Stimulated activated naive CD8-positive, alpha-beta T cell treated with anti-CD3 and anti-CD28 coated beads, Interleukin-15, Interleukin-2, amounts not matched to agents 100 ng/mL and 50 ng/mL, for 24 hours (primary cell): ENCODE measurements around the gene ARID5B.
A peak's percentile ranks its signal among the peaks of the same experiment; 100 is the strongest.

Experiments used
- H3K27ac Mint-ChIP-seq: one replicate; pipeline ENCODE4 v1.8.0; 2021; ENCODE audit warnings: mild to moderate bottlenecking, mixed read lengths
- H3K27me3 Mint-ChIP-seq: one replicate; pipeline ENCODE4 v1.8.0; 2021; ENCODE audit warnings: mixed read lengths
- H3K36me3 Mint-ChIP-seq: one replicate; pipeline ENCODE4 v1.8.0; 2021; ENCODE audit warnings: low read depth, mixed read lengths
- H3K4me1 Mint-ChIP-seq: one replicate; pipeline ENCODE4 v1.8.0; 2021; ENCODE audit warnings: low read depth, mixed read lengths
- H3K4me3 Mint-ChIP-seq: one replicate; pipeline ENCODE4 v1.8.0; 2021; ENCODE audit warnings: mild to moderate bottlenecking, mixed read lengths
- H3K9me3 Mint-ChIP-seq: one replicate; pipeline ENCODE4 v1.8.0; 2021; ENCODE audit warnings: mixed read lengths

ARID5B gene

DNA sequence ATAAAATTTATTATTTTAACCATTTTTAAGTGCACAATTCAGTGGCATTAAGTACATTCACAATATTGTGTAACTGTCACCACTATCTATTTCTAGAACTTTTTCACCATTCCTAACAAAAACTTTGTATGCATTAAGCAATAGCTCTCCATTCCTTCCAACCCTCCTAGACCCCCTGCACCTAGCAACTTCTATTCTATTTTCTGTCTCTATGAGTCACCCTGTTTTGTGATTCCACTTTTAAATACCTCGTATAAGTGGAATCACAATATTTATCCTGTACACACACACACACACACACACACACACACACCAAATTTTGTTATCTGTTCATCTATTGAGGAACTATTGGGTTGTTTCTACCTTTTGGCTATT, 89.2 kb downstream of the ARID5B start:
- H3K4me3 Mint-ChIP-seq, result no peak overlapping the region
- H3K9me3 Mint-ChIP-seq, result no peaks in the 10 kb centered on the region

DNA sequence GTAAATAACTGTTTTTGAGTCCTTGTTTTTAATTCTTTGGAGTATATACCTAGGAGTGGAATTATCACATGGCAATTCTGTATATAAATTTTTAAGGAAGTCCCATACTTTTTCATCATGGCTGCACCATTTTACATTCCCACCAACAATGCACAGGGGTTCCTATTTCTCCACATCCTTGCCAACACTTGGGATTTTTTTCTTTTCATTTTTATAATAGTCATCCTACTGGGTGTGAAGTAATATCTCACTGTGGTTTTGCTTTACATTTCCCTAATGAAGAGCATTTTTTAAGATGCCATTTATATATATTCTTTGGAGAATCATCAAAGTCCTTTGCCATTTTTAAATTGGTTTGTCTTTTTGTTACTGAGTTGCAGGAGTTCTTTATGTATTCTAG, 89.7 kb downstream of the ARID5B start:
- Mint-ChIP-seq H3K4me1 (peaks cover 96% of the 10 kb centered on the region), H3K27ac (peak overlapping the region; percentile 93), H3K9me3 (no peaks in the 10 kb centered on the region), H3K27me3 (no peaks in the 10 kb centered on the region), H3K4me3 (no peak overlapping the region), H3K36me3 (peaks cover 61% of the 10 kb centered on the region)

More for the DNA sequence above, 89.2 kb downstream of the ARID5B start:
- H3K27me3 Mint-ChIP-seq, result no peaks in the 10 kb centered on the region
- H3K4me1 Mint-ChIP-seq, result peaks cover 97% of the 10 kb centered on the region
- peak overlapping the region; percentile 68 for H3K27ac Mint-ChIP-seq
- peaks cover 63% of the 10 kb centered on the region for H3K36me3 Mint-ChIP-seq

DNA sequence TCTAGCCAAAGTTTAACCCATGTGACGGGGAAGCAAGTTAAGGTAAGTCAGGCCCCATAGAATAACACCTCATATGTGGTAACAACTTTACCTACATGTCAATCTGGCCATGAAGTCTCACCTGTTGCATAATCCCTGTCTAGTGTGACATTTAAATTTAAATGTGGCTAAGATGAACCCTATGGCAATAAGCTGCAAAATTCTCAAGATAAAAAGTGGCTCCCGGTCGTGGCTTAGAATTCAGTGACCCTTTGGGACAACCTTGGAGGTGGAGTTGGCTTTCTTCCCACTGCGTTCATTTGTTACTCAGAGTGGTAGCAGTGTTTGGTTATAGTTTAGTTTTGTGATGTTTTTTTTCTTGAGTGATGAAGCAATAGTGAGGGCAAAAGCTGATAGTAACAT, 90.6 kb downstream of the ARID5B start:
- Mint-ChIP-seq H3K36me3 (peaks cover 55% of the 10 kb centered on the region), H3K4me1 (peaks cover 90% of the 10 kb centered on the region), H3K9me3 (no peaks in the 10 kb centered on the region), H3K4me3 (peak overlapping the region; percentile 76), H3K27me3 (no peaks in the 10 kb centered on the region), H3K27ac (peak overlapping the region; percentile 93)

DNA sequence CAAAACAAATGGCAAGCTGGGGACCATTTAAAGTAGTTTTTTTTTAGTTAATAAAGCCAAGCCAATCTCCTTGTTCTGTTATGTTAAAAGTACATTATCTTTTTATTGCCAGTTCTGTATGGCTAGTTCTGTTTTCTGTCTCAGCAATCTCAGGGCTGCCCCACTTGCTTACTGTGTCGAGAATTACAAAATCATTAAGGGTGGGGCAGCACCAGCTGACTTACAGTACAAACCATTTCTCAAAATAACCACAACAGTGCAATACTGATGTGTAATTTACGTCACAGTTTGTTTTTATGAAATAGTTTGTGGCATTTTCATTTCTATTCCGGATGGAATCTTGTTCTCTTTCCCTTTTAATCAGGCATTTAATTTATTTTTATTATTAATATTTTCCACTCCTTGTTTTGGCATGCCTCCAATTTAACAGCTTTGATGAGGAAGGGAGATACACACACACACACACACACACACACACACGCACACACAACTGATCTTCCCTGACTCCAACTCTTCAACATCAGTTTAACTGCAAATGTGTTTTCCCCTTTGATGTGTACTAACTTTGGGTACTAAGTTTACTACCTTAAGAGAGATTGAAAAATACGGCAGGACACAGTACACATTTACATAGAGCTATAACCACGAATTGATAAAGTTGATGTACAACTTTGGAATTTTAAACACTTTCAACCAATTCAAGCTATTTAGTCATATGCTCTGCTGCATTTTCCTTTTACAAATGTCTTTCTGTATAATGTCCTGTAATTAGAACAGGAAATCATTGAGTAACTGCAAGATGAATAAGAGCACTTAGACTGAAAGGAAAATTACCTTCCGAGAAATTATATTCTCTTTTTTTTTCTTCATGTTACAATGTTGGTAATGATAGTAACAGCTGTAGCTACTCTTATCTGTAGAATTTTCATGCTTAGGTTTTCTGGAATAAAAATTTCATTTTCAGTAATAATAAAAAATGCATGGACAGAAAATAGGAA, 91.5 kb downstream of the ARID5B start:
- Mint-ChIP-seq H3K36me3 (peaks cover 60% of the 10 kb centered on the region), H3K9me3 (no peaks in the 10 kb centered on the region), H3K4me3 (peak overlapping the region; percentile 76), H3K27me3 (no peaks in the 10 kb centered on the region), H3K4me1 (peaks cover 83% of the 10 kb centered on the region), H3K27ac (peak overlapping the region; percentile 93)

DNA sequence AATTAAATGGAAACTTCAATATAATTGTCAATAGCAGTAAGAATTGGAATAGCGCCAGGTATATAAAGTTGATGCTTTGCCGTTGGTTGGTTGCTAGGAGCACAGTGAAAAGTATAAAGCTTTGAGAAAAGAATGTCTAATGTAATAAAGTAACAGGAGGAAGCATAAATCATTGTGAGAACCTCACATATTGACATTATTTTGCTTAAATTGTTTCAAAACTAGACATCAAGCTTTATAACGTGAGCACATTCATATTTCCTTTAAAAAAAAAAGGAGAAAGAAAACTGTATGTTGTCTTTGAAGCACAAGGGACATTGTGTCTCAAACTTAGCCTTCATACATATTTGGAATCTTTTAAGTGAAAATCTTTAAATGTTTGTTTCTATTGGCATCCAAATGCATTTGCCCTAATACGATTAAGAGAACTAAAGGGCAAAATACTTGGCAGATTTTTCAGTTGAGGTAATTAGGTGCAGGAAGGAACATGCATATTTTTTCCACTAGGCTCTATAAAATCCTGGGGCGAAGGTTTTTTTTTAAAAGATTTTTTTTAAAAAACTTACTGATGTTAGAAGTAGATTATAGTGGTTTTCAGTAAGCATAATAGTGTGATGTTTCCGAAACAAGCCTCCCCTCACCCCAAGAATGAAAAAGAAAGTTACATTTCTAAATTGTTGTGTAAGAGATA, 92.4 kb downstream of the ARID5B start:
- Mint-ChIP-seq H3K27me3 (no peaks in the 10 kb centered on the region), H3K27ac (peak overlapping the region; percentile 93), H3K4me3 (peak overlapping the region; percentile 76), H3K4me1 (peaks cover 80% of the 10 kb centered on the region), H3K9me3 (peaks cover 3% of the 10 kb centered on the region), H3K36me3 (peaks cover 69% of the 10 kb centered on the region)

DNA sequence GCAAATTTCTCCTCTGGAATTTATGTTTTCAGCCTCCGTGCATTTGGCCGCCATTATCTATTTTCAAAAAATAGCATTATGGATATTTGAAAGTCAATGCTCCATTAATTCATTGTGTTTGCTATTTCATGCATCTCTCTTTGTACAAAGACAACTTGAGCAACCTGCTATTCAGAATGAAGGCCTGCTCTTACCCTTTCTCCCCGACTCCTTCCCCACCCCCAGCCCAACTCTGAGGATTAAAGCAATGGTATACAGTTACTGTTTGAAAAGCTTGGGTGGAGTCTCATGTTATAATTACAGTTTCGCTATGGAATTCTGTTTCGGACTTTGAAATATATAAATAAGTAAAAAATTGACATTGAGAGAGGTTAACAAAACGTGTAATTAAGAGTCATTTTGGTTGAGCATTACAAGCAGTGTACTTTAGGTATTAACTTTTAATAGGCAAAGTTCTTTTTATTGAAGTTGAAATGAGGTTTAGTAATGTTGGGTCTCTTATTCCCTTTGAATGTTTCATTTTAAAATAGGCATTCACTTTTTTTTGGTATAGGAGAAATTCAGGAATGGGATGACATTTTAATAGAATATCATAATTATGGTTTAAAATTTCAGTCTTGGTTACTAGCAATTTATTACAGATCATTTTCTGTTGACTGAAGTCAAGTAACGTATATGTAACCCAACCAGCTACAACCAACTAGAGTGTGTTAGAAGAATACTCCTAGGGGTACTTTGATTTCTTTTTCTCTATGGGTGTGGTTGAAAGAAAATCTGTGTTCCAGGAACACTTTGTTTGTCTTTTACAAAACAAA, 93.1 kb downstream of the ARID5B start:
- no peaks in the 10 kb centered on the region for H3K27me3 Mint-ChIP-seq
- H3K4me3 Mint-ChIP-seq, result peak overlapping the region; percentile 18
- H3K9me3 Mint-ChIP-seq, result peaks cover 4% of the 10 kb centered on the region
- H3K36me3 Mint-ChIP-seq, result peaks cover 76% of the 10 kb centered on the region
- peak overlapping the region; percentile 93 for H3K27ac Mint-ChIP-seq
- peaks cover 80% of the 10 kb centered on the region for H3K4me1 Mint-ChIP-seq

DNA sequence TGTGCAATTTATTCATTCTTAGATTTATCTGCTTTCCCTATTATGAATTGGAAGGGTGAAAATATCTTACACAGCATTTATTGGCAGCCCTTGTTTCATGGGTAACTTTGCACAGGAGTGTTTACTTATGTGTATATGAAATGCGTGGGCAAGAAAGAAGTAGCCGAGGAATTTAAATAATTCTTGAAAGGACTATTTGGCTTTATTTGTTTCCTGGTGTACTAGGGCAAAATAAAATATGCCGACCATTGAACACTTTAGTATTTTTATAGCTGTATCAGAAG, 93.7 kb downstream of the ARID5B start:
- H3K27me3 Mint-ChIP-seq, result no peaks in the 10 kb centered on the region
- peak overlapping the region; percentile 38 for H3K27ac Mint-ChIP-seq
- peaks cover 4% of the 10 kb centered on the region for H3K9me3 Mint-ChIP-seq
- H3K4me1 Mint-ChIP-seq, result peaks cover 80% of the 10 kb centered on the region
- H3K36me3 Mint-ChIP-seq, result peaks cover 76% of the 10 kb centered on the region
- H3K4me3 Mint-ChIP-seq, result no peak overlapping the region

DNA sequence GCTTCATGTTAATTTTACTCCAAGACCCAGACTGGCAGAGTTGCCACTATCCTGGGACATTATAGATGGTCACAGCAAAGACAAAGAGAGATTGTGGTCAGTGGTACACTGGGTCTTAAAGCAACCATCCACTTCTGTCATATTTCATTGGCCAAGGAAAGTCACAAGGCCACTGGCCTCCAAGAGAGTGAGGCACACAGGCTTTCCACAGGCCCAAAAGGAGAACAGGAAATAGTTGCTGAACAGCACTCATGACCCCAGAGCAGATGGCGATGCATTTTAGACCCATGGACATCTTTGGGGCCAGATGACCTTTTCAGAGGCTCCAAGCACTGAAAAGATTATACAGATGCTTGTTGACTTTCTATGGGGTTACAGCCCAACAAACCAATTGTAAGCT, 97.4 kb downstream of the ARID5B start:
- Mint-ChIP-seq H3K27me3 (no peaks in the 10 kb centered on the region), H3K4me3 (no peak overlapping the region), H3K9me3 (peaks cover 4% of the 10 kb centered on the region), H3K36me3 (peaks cover 72% of the 10 kb centered on the region), H3K27ac (peak overlapping the region; percentile 79), H3K4me1 (peaks cover 78% of the 10 kb centered on the region)

DNA sequence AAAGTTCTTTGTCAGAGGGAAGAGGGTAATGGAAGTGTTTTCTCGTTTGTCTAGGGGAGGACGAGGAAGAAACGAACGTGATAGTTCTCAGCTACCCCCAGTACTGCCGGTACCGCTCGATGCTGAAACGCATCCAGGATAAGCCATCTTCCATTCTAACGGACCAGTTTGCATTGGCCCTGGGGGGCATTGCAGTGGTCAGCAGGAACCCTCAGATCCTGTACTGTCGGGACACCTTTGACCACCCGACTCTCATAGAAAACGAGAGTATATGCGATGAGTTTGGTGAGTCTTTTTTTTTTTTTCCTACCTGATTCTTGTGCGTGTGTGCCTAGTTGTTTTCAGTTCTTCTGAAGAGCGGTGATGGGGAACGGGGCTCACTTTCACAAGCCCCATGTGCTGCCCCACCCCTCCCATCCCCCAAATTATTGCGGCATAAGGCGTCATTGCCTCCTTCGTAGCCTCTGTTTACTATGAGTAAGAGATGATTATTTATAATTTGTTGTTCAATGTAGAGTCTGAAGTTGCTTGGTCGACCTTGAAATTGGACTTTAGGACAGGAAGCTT, 98.6 kb downstream of the ARID5B start:
- peaks cover 4% of the 10 kb centered on the region for H3K9me3 Mint-ChIP-seq
- peaks cover 81% of the 10 kb centered on the region for H3K36me3 Mint-ChIP-seq
- H3K4me1 Mint-ChIP-seq, result peaks cover 79% of the 10 kb centered on the region
- no peak overlapping the region for H3K4me3 Mint-ChIP-seq
- H3K27me3 Mint-ChIP-seq, result no peaks in the 10 kb centered on the region
- peak overlapping the region; percentile 79 for H3K27ac Mint-ChIP-seq

DNA sequence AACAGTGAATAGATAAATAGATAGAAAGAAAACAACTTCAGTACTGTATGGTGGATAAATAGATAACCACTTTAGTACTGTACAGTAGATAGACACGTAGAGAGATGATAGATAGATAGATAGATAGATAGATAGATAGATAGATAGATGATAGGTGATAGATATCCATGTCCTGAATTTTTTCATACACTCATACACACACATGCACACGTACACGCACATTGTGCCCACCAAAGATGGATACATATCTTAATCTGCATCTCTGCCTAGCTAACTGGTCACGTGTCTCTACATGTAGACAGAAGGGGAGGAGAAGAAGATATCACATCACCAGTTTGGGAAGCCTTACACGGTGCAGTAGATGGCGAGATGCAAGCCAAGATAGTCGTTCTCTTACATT, 99.2 kb downstream of the ARID5B start:
- H3K4me3 Mint-ChIP-seq, result no peak overlapping the region
- peaks cover 79% of the 10 kb centered on the region for H3K4me1 Mint-ChIP-seq
- peaks cover 4% of the 10 kb centered on the region for H3K9me3 Mint-ChIP-seq
- H3K27ac Mint-ChIP-seq, result peak overlapping the region; percentile 79
- no peaks in the 10 kb centered on the region for H3K27me3 Mint-ChIP-seq
- peaks cover 81% of the 10 kb centered on the region for H3K36me3 Mint-ChIP-seq

DNA sequence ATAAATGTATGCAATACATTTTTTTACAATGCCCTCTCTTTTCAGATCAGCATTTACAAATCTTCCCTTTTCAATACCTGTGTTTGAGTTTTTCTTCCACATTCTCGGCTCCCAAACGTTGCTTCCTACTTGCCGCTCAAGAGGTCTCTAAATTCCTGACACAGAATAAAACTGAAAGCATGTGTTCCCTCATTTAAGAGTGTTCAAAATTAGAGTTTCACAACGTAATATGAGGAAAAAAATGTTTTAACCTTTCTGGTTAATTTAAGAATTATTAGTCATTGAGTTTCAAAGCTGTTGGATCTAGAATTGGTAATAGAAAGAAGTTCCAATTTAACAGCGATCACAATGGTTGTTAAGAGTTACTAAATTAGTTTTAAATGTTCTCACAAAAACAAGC, 100.4 kb downstream of the ARID5B start:
- Mint-ChIP-seq H3K4me1 (peaks cover 84% of the 10 kb centered on the region), H3K27ac (peak overlapping the region; percentile 79), H3K9me3 (peaks cover 4% of the 10 kb centered on the region), H3K36me3 (peaks cover 89% of the 10 kb centered on the region), H3K4me3 (peak overlapping the region; percentile 42), H3K27me3 (no peaks in the 10 kb centered on the region)

DNA sequence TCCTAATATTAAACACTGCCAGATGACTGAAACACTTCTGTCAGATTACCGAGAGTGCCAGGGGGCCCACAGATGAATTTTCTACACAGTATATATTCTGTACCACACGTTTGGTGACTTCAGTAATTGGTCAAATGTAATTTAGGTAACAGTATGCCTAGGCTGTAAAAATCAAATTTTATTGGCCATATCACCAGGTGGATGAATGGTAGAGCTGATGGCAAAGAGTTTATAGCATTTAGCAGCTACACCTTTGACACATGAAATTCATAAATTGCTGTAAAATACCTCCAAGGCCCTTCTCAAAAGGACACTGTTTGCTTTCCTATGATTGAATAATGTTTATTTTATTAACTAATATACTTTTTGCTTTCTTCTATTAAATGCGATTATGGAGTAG, 101.3 kb downstream of the ARID5B start:
- Mint-ChIP-seq H3K4me3 (no peak overlapping the region), H3K36me3 (peaks cover 90% of the 10 kb centered on the region), H3K27me3 (no peaks in the 10 kb centered on the region), H3K27ac (peak overlapping the region; percentile 73), H3K4me1 (peaks cover 89% of the 10 kb centered on the region), H3K9me3 (peaks cover 4% of the 10 kb centered on the region)

DNA sequence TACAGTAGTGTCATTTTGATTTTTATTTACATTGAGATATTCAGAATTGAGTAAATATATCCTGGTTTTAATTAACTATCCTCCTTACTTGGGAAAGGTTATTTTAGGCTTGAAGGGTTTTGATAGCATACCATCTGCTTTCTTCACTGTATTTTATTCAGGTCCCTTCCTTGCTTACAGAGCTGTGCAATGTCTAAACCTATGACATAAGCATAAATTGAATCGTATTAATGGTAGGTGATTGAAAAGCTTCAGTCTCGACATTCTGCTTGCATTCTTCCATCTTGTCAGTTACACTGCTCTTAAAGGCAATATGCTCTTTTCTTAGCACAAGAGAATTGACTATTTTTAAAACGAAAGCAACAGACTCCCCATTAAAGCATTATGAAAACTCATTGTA, 102.5 kb downstream of the ARID5B start:
- Mint-ChIP-seq H3K27ac (no peak overlapping the region), H3K4me1 (peaks cover 88% of the 10 kb centered on the region), H3K9me3 (no peaks in the 10 kb centered on the region), H3K36me3 (peaks cover 88% of the 10 kb centered on the region), H3K4me3 (no peak overlapping the region), H3K27me3 (no peaks in the 10 kb centered on the region)

DNA sequence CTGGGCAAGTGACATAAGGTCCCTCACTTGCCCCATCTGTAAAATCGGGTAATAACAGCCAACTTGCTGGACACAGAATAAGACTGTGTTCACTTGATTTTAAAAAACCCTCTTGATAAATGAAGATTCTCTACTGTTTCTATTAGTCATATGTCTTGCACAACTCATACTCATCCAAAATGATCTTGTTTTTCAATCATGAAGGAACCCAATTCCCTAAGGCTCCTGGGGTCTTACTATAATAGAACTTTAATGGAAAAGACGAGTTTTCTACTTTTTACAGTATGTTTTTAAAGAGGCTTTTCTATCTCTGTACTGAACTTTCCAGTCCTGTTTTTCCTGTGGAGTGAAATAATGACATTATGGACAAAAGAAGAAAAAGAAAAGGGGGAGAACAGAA, 103.8 kb downstream of the ARID5B start:
- Mint-ChIP-seq H3K4me1 (peaks cover 82% of the 10 kb centered on the region), H3K27me3 (no peaks in the 10 kb centered on the region), H3K27ac (peak overlapping the region; percentile 11), H3K9me3 (no peaks in the 10 kb centered on the region), H3K36me3 (peaks cover 87% of the 10 kb centered on the region), H3K4me3 (no peak overlapping the region)
